GM12891 (cell line): Measurements from ENCODE around the gene GBP7.

Experiments used
- POLR2A ChIP-seq: IDR thresholded peaks from 2 replicates; pipeline ENCODE4 v1.6.1; 2011; ENCODE audit warnings: low read depth, low read length, control low read depth
- POLR2AphosphoS5 ChIP-seq: IDR thresholded peaks from 2 replicates; pipeline ENCODE4 v1.6.1; 2011; ENCODE audit warnings: low read depth, low read length, control low read depth
- SPI1 ChIP-seq: IDR thresholded peaks from 2 replicates; pipeline ENCODE4 v1.6.1; 2011; ENCODE audit warnings: low read depth, low read length, control low read depth

- TF ChIP-seq POLR2AphosphoS5, result no peak
- no peak for TF ChIP-seq POLR2A
- no peak for TF ChIP-seq SPI1
These were observed 24.8 kb downstream of the GBP7 start for GRCh38 chr1:89151047-89151446.
